HepG2 (cell line): ENCODE data around the gene TOMM40L. TPM values are rescaled to one million over a fixed set of nuclear protein-coding genes. Genes with fewer than 3 reads are reported as not detected.

Experiments
- HNF4A ChIP-seq: sonication (generic); formaldehyde crosslinking; IDR thresholded peaks from 2 replicates; pipeline ENCODE4 v1.4.0; 2020; ENCODE audit warnings: missing genetic modification reagents
- SP5 ChIP-seq: IDR thresholded peaks from 2 replicates; pipeline ENCODE4 v1.6.1; 2016; ENCODE audit warnings: low read depth, borderline replicate concordance
- ZNF160 ChIP-seq: sonication (generic); formaldehyde crosslinking; IDR thresholded peaks from 2 replicates; pipeline ENCODE4 v1.8.0; 2022; ENCODE audit warnings: mild to moderate bottlenecking, inconsistent platforms, missing genetic modification reagents
- polyA plus RNA-seq, 8 experiments: library from polyadenylated mRNA; depleted of rRNA in 3 of 8; stranded (reverse) in 7 of 8; unstranded in 1 of 8; fragments of >200 nt; fragmentation: Illumina TruSeq in 4 of 8; extraction: Trizol in 4 of 8; gene quantifications; 2 replicates each; pipeline versions ENCODE4 v1.2.1 to v1.2.3, GENCODE V29; 2011 to 2016; ENCODE audit warnings: low read depth in 4 of 8, missing spikeins in 1 of 8, mixed read lengths in 1 of 8; ENCODE audit not compliant: insufficient read depth in 1 of 8
- total RNA-seq, 5 experiments: library from RNA; depleted of rRNA; stranded (reverse); fragments of >200 nt; fragmentation: Illumina TruSeq; extraction: Trizol; gene quantifications; 2 replicates each; pipeline ENCODE4 v1.2.3, GENCODE V29; 2016; ENCODE audit warnings: low read depth in 1 of 5
- TF ChIP-seq, protein P1 (sequence below): sonication (generic); formaldehyde crosslinking; IDR thresholded peaks from 2 replicates; pipeline ENCODE4 v1.8.1; 2023; ENCODE audit warnings: mild to moderate bottlenecking, missing genetic modification reagents, borderline replicate concordance
- TF ChIP-seq, protein P2 (sequence below): sonication (generic); formaldehyde crosslinking; IDR thresholded peaks from 2 replicates; pipeline ENCODE4 v1.5.1; 2020; ENCODE audit warnings: mild to moderate bottlenecking, missing genetic modification reagents, moderate library complexity
- TF ChIP-seq, protein P3 (sequence below): sonication (generic); formaldehyde crosslinking; IDR thresholded peaks from 2 replicates; pipeline ENCODE4 v1.5.1; 2020; ENCODE audit warnings: mild to moderate bottlenecking, missing genetic modification reagents, borderline replicate concordance

TOMM40L gene
- total and polyA plus RNA-seq, 2 of the 13 experiments (the other 11 are each of a cell fraction or from before 2014, with no cell fraction given) = 14.1 to 26.2 TPM

DNA sequence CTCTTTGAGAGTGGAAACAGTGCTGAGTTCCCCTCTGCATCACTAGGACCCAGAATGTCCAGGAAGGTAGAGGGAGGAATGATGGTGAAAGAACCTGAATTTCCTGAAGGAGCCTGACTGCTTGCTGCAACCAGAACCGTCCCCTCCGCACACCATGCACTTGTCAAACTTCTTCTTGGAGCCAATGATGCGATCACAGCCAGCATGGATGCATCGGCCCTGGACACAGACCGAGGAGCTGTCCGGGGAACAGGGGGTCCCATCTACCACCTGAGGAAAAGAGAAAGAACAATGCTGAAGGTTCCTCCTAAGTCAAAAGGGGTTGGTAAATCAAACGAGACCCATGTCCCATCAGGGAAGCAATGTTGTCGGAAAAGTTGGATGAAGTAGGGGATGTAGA, 33.9 kb upstream of the TOMM40L start (continued):
- TF ChIP-seq, protein P1, sequence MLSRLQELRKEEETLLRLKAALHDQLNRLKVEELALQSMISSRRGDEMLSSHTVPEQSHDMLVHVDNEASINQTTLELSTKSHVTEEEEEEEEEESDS (CRISPR knock-in tag) = no peak
- TF ChIP-seq, protein P2, sequence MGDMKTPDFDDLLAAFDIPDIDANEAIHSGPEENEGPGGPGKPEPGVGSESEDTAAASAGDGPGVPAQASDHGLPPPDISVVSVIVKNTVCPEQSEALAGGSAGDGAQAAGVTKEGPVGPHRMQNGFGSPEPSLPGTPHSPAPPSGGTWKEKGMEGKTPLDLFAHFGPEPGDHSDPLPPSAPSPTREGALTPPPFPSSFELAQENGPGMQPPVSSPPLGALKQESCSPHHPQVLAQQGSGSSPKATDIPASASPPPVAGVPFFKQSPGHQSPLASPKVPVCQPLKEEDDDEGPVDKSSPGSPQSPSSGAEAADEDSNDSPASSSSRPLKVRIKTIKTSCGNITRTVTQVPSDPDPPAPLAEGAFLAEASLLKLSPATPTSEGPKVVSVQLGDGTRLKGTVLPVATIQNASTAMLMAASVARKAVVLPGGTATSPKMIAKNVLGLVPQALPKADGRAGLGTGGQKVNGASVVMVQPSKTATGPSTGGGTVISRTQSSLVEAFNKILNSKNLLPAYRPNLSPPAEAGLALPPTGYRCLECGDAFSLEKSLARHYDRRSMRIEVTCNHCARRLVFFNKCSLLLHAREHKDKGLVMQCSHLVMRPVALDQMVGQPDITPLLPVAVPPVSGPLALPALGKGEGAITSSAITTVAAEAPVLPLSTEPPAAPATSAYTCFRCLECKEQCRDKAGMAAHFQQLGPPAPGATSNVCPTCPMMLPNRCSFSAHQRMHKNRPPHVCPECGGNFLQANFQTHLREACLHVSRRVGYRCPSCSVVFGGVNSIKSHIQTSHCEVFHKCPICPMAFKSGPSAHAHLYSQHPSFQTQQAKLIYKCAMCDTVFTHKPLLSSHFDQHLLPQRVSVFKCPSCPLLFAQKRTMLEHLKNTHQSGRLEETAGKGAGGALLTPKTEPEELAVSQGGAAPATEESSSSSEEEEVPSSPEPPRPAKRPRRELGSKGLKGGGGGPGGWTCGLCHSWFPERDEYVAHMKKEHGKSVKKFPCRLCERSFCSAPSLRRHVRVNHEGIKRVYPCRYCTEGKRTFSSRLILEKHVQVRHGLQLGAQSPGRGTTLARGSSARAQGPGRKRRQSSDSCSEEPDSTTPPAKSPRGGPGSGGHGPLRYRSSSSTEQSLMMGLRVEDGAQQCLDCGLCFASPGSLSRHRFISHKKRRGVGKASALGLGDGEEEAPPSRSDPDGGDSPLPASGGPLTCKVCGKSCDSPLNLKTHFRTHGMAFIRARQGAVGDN (CRISPR knock-in tag) = no peak
- TF ChIP-seq SP5 (CRISPR knock-in tag) = no peak
- TF ChIP-seq ZNF160 = no peak
- TF ChIP-seq, protein P3, sequence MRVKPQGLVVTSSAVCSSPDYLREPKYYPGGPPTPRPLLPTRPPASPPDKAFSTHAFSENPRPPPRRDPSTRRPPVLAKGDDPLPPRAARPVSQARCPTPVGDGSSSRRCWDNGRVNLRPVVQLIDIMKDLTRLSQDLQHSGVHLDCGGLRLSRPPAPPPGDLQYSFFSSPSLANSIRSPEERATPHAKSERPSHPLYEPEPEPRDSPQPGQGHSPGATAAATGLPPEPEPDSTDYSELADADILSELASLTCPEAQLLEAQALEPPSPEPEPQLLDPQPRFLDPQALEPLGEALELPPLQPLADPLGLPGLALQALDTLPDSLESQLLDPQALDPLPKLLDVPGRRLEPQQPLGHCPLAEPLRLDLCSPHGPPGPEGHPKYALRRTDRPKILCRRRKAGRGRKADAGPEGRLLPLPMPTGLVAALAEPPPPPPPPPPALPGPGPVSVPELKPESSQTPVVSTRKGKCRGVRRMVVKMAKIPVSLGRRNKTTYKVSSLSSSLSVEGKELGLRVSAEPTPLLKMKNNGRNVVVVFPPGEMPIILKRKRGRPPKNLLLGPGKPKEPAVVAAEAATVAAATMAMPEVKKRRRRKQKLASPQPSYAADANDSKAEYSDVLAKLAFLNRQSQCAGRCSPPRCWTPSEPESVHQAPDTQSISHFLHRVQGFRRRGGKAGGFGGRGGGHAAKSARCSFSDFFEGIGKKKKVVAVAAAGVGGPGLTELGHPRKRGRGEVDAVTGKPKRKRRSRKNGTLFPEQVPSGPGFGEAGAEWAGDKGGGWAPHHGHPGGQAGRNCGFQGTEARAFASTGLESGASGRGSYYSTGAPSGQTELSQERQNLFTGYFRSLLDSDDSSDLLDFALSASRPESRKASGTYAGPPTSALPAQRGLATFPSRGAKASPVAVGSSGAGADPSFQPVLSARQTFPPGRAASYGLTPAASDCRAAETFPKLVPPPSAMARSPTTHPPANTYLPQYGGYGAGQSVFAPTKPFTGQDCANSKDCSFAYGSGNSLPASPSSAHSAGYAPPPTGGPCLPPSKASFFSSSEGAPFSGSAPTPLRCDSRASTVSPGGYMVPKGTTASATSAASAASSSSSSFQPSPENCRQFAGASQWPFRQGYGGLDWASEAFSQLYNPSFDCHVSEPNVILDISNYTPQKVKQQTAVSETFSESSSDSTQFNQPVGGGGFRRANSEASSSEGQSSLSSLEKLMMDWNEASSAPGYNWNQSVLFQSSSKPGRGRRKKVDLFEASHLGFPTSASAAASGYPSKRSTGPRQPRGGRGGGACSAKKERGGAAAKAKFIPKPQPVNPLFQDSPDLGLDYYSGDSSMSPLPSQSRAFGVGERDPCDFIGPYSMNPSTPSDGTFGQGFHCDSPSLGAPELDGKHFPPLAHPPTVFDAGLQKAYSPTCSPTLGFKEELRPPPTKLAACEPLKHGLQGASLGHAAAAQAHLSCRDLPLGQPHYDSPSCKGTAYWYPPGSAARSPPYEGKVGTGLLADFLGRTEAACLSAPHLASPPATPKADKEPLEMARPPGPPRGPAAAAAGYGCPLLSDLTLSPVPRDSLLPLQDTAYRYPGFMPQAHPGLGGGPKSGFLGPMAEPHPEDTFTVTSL (CRISPR knock-in tag) = no peak
- no peak for TF ChIP-seq HNF4A (CRISPR knock-in tag)
